NCI-H2227 treated with DMSO at 0.1 percent for 48 hours (cell line): ENCODE measurements around the gene CCDC85C.

ENCODE experiments used
- DNase-seq: peaks from one replicate; lab custom pipeline; 2025; lab: John Stamatoyannopoulos, UW

Gene CCDC85C

GRCh38 chr14:99572173-99572999 is 31.6 kb downstream of the CCDC85C start:
- no peak for DNase-seq

GRCh38 chr14:99571303-99571986 is 32.6 kb downstream of the CCDC85C start:
- no peak for DNase-seq

DNA sequence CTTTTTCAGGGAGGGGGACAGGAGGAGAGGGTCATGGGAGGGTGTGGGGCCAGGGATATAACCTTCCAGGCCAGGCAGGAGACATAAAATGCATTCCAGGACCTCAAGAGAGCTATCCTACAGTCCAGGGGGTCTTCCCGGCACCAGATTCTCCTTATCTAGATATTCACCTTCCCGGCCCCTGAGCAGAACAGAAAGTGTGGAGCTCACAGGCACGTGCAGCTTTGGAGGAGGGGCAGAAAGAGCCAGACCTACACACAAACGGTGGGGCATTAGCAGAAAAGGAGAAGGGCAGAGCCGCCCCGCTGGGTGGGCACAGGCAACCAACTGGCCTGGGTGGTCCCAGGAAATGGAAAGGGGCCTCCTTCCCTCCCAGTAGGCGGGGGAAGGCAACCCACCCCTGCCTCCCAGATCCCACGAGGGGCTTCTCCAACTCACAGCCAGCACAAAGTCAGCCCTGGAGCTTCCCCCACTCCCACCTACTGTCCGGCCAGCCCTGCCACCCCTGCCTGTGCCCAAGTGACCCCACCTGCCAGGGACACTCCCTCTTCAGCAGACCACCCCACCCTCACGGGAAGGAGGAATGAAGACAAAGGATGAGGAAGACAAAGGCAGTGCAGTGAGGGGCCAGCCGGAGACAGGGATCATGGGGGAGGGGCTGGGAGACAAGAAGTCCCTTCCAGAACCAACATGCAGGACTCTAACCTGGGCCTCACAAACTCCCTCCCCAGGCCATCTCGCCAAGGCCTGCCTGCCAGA is 33.3 kb downstream of the CCDC85C start:
- DNase-seq = no peak

- no peak for DNase-seq
Observed at GRCh38 chr14:99569725-99570543, 34.1 kb downstream of the CCDC85C start.

DNA sequence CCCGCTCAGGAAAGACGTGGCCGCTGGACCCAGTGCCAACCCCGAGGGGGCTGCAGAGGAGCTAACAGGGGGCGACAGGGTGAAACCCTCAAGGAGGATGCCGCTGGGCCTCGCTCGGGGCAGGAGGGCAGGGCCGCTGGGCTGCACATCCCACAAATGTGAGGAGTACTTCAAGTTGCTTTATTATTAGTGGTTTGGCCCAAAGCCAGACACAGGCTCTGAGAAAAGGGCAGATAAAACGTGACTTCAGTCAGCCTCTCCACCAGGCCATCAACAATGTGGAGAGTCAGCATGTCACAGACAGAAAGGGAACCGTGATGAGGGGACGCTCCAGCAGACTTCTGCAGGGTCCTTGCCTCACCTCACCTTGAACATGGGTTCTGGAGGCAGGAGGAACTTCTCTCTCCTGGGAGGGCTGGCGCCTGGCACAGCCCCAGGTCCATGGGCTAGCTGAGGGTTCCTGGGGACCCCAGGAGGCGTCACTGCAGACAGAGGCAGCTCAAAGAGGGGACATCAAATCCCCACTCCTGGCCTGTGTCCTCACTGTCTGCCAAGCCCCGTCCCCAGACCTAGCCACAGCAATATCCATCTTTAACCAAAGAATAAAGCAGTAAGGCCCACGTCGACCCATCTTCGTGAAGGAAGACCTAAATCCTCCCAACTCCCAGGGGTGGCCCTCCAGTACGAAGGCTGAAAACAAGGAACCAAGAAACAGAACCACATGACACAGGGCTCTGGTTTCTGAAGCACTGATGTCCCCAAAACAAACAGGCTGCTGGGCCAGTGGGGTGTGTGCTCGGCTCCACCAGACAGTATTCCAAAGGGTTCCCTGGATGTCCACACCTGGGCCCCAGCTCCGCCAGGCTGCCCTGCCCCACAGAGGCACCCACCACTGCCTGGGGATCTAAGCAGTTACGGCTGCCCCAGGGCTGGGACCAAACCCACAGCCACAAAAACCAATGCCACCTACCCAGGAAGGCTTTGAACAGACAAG is 35.1 kb downstream of the CCDC85C start:
- DNase-seq = peak; percentile 73

DNA sequence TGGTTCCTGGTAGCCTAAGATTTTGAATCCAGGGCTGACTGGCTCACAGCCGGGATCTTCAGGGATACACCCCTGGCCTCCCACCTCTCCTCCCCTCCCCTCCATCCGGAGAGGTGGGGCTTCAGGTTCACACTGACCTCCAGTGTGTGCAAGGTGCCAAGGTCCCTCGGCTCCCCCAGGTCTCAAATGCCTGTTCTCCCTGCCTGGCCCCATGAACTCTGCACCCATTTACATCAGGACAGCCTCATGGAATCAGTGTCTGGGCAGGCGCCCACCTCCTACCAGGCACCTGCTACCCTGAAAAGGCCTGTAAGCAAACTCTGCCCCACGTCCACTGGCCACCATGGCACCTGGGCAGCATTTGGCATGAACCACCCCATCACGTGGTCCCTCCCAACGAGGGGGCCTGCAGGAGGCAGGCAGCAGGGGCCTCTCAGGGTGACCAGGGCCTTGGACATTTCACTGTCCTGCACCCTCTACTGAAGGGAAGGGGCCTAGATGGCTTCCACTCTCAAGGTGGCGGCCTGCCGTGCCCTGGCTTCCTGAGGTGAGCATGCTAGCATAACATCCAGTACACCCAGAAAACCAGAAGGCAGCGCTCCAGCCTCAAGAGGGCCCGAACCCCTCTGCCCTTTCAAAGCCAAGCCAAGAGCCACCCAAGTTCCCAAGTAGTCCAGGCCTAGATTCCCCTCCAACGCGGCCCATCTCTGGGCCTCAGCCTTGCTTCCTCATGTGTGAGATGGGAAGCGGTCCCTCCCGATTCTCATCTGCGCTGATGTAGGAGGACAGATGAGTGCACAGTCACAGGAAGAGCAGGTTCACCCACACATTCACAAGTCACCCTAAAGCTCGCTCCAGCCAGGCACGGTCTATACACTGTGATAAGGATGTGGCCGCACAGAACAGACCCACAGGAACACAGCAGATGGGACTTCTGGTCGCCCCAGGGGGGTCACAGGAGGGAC is 37.3 kb downstream of the CCDC85C start:
- DNase-seq = no peak

DNA sequence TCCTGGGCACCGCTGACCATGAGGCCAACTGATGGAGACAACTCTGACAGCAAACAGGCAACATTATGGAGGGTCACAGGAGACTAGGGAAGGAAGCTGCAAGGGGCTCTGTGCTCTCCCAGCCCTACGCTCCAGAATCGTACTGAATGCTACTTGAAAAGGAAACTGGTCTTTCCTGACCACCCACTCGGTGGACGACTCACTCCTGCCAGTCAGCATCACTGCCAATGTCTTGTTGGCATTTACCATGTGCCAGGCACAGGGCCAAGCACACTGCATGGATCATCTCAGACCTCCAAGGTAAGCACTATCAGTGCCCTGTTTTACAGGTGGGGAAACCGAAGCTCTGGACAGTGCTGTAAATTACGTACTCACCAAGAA is 38.0 kb downstream of the CCDC85C start:
- DNase-seq = no peak

GRCh38 chr14:99565383-99565782 is 38.6 kb downstream of the CCDC85C start:
- no peak for DNase-seq

DNA sequence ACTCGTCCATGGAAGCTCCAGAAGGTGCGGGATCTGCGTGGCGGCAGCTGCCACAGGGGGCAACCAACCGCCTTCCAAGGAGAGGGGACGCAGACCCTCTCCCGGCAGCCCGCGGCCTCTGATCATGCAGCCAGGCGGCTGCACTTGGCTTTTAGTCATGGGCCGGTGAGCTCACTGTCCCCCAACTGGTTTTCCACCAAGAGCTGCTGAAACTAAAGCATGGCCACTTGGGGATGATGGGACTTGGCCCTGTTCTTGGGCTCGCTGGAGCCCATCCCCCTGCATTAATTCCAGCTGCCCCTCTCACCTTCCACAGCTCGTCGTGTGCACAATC is 39.1 kb downstream of the CCDC85C start:
- DNase-seq = no peak

GRCh38 chr14:99564256-99564925 is 39.6 kb downstream of the CCDC85C start:
- DNase-seq = peak; percentile 39

DNA sequence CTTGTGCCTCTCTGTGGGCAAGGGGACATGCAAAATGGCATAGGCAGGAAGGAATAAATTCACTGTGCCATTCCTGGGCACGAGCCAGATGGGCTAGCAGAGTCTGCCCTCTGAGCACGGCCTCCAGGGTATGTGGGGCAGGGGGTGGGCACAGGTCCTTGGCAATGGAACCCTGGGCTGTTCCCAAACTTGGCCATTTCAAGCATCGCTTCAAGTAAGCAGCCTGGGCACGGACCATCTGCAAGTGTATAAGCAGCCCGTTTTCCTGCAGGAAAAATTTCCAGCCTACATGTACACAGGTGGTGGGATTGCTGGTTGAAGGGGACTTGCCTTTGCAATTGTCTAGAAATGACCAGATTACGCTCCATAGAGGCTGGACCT is 40.3 kb downstream of the CCDC85C start:
- no peak for DNase-seq

DNA sequence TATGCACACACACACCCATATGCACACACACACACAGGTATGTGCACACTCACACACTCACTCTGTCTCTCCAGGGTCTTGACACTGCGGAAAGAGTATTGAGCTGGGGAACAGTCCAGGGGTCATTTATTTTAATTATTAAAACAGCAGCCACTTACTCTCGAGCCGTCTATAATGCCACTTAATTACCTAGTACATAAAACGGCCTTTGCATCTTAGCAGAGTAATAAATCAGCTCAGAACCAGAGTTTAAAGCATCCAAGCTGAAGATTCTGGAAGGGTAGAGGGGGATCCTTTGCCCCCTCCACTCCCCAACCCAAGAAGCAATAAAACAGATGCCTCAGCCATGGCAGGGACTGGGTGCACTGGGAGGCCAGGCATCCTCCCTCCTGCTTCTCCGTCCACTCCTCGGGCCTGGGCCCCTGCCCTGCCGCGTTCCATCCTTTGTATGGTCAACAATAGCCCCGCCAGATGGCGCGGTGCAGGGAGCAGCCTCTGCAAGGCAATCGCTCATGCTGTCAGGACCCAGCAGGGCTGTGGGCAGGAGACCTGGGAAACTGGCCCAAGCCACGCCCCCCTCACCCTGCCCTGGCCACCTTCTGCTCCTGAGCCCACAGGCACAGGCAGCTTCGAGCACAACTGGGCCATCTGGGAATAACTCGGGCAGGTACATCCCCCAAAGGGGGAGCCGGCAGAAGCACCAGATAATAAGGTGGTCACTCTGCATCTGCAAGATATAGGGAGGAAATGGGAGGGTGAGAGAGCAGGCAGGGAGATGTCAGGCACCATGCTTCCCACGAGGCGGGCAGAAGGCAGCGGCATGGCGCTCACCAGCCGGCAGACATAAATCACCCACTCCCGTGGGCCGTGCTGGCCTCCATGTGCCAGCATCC is 40.9 kb downstream of the CCDC85C start:
- peak; percentile 57 for DNase-seq

DNA sequence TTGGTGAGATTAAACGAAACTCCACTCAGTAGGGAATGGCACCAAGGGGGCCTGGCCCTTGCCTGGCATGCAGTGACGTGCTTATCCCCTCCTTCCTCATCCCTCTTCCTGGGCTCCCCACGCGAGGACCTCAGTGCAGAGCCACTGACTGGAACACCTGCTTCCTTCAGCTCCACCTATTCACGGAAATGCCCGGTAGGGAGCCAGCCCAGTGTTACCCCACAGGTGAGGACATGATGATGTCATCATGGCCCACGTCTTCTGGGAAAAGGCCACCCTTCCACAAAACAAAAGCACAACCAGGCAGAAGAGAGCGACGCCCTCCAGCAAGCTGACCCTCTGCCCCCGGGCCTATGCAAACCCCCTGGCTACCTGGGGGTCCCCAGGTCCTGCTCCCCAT is 42.1 kb downstream of the CCDC85C start:
- DNase-seq = no peak

- DNase-seq = no peak
Observed at GRCh38 chr14:99560922-99561683, 42.9 kb downstream of the CCDC85C start.

GRCh38 chr14:99560403-99560802 is 43.6 kb downstream of the CCDC85C start:
- DNase-seq = no peak

DNA sequence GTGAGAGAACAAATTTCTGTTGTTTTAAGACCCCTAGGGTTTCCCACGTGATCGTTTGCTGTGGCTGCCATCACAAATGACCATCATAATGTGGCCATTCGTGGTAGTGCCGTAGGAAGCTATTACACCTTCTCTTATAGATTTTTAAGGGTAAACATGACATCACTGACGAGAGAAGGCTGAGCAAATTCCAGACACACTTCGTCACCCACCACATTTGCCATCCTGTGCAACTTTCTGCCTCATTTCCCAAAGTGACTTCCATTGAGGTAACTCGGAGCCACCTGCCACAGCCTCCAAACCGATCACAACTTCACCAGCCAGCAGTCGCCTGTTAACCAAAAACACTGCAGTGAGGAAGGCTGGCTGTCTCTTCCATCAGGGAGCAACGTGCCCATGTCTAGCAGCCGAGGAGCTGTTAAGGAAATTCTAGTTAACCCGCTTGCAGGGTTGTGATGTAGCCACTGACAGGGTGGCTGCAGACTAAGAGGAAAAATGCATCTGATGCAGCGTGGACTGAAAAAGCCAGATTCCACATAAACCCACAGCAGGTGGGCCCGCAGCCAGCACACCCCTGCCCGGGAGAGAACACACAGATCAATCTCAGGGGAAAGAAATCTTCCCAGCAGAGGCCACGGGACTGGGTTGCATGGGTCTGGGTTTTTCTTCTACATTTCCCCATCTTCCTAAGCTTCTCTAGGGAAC is 44.6 kb downstream of the CCDC85C start:
- no peak for DNase-seq
